Activated effector memory CD4-positive, alpha-beta T cell treated with Interleukin-2 at 50 U/mL for 16 hours (primary cell): ENCODE measurements around the gene HYAL3.
"Not testable (repeated sequence)": the region's sequence is repeated elsewhere in the genome, so short reads cannot be mapped to it uniquely, and the experiment has no call there.

Experiments used
- DNase-seq: peaks from one replicate; pipeline ENCODE4 v3.0.0-alpha.2; 2020

The HYAL3 gene

GRCh38 chr3:50288387-50289007 is 10.7 kb downstream of the HYAL3 start:
- no peak for DNase-seq

DNA sequence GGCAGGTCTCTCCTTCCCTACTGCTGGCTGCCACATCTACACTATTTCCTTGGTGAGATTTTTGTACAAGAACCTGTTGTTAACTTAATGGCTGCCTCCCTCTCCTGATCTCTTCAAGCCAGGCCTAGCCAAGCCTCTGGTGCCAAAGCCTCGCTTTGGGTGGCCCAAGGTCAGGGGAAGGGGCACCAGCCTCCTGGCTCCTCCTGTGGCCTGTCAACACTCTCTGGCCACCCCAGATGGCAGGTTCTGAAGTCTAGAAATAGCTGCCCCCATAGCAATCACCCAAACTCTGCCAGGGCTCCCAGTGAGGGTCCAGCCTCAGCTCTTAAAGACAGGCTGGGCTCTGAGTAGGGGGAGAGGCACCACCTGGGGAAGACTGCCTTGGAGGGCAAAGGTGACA is 11.9 kb downstream of the HYAL3 start:
- DNase-seq: no peak

DNA sequence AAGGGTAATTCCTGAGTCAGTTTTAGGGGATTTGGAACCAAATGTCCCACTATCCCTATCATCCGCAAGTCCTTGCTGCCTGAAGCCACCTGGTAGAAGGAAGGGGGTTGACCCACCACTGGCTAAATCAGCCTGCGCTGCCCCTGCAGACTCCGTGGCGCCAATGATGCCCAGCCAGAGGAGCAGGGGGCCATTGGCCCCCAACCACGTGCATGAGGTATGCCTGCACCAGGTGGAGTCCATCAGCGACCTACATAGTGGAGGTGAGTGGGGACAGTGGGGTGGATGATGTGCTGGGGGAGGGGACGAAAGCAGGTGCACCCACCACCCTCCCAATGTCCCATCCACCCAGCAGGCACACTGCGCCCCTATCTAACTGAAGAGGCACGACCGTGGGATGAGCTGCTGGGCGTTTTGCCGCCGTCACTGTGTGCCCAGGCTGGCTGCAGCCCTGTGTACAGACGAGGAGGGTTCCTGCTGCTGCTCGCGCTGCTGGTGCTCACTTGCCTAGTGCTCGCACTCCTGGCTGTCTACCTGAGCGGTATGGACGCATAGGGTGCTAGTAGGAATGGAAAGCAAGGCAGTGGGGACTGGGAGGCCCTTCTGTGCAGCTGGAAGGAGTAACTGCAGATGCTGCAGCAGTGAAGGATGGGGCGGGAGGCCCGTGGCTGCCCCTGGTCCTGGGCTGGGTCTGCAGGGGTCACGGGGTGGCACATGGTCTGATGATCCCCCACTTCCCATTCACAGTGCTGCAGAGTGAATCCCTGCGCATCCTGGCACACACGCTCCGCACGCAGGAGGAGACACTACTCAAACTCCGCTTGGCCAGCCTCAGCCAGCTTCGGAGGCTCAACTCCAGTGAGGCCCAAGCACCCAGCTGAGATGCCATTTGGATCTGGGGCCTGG is 12.6 kb downstream of the HYAL3 start:
- DNase-seq: no peak

DNA sequence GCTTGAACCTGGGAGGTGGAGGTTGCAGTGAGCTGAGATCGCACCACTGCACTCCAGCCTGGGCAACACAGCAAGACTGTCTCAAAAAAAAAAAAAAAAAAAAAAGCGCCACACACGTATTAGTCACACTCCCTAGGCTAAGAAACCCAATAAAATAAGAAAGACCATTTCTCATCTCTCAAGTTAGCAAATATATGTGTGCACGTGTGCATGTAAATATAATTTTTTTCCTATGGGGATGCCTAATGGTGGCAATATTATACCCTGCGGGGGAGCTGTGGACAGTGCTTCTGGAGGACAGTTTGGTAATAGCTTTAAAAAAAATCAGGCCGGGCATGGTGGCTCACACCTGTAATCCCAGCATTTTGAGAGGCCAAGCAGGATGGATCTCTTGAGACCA is 15.1 kb downstream of the HYAL3 start:
- not testable (repeated sequence) for DNase-seq

DNA sequence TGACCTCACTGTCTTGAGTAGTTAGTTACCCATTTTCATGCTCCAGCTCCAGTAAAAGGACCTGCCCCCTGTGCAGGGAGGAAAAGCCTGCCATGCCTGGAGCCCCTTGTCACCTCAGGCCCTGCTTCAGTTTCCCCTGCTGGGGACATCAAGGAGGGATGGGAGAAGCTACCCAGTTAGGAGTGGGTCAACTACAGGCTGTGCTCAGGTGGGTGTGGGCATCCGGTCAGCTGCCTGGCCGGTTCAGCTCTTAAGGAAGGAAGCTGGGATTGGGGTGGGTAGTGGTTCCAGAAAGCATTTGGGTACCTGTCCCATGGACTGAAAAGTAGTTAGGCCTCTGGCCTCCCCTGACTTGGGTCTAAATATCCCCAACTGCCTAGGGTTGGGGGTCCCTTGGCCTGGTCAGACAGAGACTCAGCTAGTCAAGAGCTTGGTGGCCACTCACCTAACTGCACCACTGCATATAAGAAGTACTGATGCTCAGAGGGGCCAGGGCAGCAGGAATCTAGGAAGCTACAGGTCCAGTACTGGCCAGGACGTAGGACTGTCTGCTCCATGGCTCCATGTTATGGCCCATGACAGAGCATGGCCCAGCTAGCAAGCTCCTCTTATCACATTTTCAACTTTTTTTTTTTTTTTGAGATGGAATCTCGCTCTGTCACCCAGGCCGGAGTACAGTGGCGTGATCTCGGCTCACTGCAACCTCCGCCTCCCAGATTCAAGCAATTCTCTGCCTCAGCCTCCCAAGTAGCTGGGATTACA is 19.8 kb downstream of the HYAL3 start:
- no peak for DNase-seq

- DNase-seq: no peak
These were observed 20.4 kb downstream of the HYAL3 start, which contains the start of gene LSMEM2 for GRCh38 chr3:50278880-50279224. Gene LSMEM2 (plus strand): TSS chr3:50279087. CDS start chr3:50279114, 27 bp downstream.

DNA sequence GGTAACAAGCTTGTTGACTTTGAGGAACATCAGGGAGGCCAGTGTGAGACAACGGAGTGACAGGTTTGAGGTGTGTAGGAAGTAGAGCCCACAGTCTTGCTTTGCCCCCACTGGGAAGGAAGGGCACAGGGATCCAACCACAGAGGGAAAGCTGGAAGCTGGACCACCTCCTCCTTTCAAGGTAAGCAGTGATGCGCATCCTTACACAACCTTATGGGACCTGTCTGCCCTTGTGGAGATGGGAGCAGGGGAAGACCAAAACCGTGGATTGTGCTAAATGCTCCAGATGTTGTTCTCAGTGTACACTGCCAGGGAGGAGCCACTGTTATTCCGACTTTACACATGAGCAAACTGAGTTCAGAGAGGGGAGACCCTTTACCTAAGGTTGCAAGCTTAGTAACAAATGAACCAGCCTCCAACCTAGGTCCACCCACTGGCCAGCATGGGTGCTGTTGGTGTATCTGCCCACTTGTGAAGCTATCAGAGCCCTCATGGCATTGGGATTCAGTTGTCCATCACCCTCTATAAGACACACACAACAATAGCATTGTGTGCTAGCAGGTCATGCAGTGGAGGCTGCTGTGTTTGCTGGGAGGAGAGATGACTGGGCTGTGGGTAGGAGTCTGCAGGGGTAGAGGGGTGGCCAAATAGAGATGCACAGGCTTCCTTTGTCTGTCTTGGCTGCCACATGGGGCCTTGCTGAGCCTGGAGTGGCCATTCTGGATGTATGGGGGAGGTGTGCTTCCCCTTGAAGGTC is 20.9 kb downstream of the HYAL3 start:
- DNase-seq: no peak

GRCh38 chr3:50276762-50277101 is 22.5 kb downstream of the HYAL3 start:
- DNase-seq: no peak

GRCh38 chr3:50275996-50276761 is 23.0 kb downstream of the HYAL3 start:
- DNase-seq: no peak

DNA sequence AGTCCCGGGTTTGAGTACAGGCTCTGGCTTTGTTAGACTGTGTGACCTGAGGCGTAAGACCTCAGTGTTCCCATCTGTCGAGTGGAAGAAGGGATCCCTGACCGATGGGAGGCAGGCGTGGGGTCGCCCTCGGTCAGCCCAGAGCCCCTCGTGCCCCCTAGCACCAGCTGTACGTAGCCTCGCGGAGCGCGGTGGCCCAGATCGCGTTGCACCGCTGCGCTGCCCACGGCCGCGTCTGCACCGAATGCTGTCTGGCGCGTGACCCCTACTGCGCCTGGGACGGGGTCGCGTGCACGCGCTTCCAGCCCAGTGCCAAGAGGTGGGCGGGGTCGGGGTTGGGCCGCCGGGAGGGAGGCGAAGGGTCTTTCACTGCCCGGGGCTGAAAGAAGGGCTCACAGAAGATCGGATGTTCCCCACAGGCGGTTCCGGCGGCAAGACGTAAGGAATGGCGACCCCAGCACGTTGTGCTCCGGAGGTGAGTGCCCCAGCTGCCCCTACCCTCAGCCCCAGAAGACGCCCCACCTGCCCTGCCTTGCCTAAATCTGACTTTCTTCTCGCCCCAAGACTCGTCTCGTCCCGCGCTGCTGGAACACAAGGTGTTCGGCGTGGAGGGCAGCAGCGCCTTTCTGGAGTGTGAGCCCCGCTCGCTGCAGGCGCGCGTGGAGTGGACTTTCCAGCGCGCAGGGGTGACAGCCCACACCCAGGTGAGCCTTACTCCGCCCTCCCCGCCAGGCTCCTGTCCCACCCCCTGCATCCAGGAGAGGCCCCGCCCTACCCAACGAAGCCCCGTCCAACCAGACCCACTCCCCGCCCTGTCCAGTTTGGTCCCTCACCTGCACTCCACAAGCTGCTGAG is 23.8 kb downstream of the HYAL3 start:
- DNase-seq: no peak

DNA sequence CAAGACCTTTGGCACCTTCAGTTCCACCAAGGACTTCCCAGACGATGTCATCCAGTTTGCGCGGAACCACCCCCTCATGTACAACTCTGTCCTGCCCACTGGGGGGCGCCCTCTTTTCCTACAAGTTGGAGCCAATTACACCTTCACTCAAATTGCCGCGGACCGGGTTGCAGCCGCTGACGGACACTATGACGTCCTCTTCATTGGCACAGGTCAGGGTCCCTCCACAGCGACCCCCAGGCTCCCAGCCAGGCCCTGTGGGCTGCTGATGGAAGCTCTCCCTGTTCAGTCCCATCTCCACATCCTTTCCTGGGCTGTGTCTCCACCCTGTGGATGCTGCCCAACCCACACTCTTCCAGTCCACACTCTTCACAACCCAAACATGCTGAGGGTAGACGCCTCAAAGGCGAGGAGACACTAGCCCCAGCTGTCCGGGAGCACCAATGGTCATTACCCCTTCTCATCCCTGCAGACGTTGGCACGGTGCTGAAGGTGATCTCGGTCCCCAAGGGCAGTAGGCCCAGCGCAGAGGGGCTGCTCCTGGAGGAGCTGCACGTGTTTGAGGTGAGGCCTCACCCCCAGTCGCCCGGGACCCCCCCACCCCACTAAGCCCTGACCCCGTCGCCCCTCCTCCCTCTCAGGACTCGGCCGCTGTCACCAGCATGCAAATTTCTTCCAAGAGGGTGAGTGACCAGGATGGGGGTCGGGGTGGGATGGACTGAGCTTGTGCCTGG is 24.7 kb downstream of the HYAL3 start:
- peak; percentile 54 for DNase-seq

DNA sequence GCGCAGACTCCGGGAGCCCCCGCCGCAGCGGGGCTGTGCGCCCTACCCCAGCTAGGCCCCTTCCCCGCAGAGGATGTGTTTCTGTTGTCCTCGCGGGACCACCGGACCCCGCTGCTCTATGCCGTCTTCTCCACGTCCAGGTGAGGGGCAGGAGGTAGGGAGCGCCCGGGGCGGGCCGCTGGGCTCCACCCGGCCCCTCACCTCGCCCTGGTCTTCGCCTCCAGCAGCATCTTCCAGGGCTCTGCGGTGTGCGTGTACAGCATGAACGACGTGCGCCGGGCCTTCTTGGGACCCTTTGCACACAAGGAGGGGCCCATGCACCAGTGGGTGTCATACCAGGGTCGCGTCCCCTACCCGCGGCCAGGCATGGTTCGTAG is 25.5 kb downstream of the HYAL3 start:
- no peak for DNase-seq

DNA sequence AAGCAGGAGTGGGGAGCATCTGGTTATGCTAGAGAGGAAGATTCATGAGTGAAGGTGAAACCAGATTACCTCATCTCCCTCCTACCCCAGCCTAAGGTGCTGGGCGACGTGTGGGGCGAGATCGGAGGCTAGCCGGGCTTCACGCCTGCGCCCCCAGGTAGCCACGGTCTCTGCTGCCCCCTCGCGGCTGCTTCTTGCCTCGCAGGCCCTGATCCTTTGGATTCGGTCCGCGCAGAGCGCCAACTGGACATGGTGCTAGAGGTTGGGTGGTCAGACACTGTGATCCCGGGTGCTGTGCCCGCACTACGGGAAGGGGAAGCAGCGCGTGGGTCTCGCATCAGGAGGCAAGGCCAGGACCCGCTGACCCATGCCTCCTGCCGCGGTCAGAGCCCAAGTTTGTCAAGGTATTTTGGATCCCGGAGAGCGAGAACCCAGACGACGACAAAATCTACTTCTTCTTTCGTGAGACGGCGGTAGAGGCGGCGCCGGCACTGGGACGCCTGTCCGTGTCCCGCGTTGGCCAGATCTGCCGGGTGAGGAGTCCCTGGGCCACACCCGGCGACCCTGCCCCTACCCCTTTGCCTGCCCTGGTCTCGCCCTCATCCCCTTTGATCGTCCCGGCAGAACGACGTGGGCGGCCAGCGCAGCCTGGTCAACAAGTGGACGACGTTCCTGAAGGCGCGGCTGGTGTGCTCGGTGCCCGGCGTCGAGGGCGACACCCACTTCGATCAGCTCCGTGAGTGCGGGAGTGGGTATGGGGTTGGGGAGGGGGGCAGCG is 26.1 kb downstream of the HYAL3 start:
- DNase-seq: peak; percentile 73

GRCh38 chr3:50272538-50272910 is 26.7 kb downstream of the HYAL3 start:
- not testable (repeated sequence) for DNase-seq

- DNase-seq: no peak
These were observed 27.8 kb downstream of the HYAL3 start for GRCh38 chr3:50271314-50271936.

DNA sequence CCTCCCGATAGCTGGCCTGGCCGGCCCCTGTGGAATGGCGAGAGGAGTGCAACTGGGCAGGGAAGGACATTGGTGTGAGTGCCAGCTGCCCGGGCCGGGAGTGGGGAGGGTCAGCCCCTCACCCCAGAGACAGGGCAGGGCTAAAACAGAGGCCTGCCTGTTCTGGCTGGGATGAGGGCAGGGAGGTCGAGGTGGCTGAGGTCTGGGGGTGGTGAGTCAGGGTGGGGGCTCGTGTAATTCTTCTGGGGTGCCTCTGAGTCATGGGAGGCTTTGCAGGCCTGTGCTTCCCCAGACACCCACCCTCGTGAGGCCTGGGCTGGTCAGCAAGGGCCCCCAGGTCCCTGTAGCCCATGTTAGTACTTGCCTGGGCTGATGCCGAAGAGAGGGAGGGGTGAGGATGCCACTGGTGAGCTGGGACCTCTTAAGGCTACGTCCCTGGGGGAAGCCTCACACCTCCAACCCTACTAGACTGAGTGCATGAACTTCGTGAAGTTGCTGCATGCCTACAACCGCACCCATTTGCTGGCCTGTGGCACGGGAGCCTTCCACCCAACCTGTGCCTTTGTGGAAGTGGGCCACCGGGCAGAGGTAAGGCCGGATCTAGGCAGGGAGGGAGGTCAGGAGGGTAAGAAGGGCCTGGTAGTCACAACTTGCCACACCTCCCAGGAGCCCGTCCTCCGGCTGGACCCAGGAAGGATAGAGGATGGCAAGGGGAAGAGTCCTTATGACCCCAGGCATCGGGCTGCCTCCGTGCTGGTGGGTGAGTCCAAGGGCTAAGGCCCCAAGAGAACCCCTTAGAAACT is 28.6 kb downstream of the HYAL3 start:
- DNase-seq: no peak

- no peak for DNase-seq
These were observed 29.2 kb downstream of the HYAL3 start for GRCh38 chr3:50269977-50270413.

DNA sequence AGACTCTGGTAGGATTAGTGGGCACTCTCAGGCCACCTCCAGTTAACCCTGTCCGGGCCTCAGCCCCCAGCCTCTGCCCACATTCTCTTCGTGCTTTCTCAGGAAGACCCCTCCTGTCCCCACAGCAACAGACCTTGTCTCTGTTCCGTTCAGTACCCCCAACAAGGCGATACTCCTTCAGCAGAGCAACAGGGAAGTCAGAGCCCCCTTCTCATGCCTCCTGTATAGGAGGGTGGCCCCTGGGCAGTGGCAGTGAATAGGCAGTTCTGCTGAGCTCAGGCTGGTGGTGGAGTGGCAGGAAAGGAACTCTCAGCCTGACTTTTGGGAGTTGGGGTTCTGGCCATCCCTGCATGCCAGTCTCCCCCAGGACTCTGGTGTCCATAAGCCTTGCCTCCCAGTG is 29.7 kb downstream of the HYAL3 start:
- no peak for DNase-seq
